Endothelial cell of umbilical vein (primary cell): Measurements from ENCODE around the gene TM9SF2. TPM values are rescaled to one million over a fixed set of nuclear protein-coding genes. Genes with fewer than 3 reads are reported as not detected.

Experiments used
- BruUV-seq: library from RNA; stranded (reverse); fragments of 400-500 nt; replicated peaks from 2 replicates; lab custom pipeline; 2021; lab: Mats Ljungman, UMichigan
- CTCF ChIA-PET: fragments of 300-600, 350-600 bp; sonication (Branson Sonifier 250); formaldehyde crosslinking; loops from one replicate; lab custom pipeline; 2021; ENCODE audit warnings: antibody characterized with exemption, inconsistent platforms; lab: Charles Lee
- POLR2A ChIA-PET: fragments of 300-600, 350-600 bp; sonication (Branson Sonifier 250); formaldehyde crosslinking; loops from one replicate; lab custom pipeline; 2021; ENCODE audit warnings: antibody characterized with exemption, inconsistent platforms; lab: Charles Lee
- DNase-seq: peaks from one replicate; pipeline ENCODE4 v3.0.0-alpha.2; 2011; ENCODE audit warnings: low read depth, low spot score
- FAIRE-seq: peaks from 2 replicates; lab custom pipeline; 2011; peaks lifted over from hg19 to GRCh38; lab: Jason Lieb, UNC
- H2AFZ ChIP-seq: 2 replicates; pipeline ENCODE4 v1.6.0; 2012; ENCODE audit warnings: low read depth, low read length, control low read depth, inconsistent platforms
- H3K27ac ChIP-seq: 2 replicates; pipeline ENCODE4 v1.5.1; 2011; ENCODE audit warnings: low read depth, mild to moderate bottlenecking, control low read depth, low read length, moderate library complexity; ENCODE audit not compliant: insufficient read depth
- H3K27me3 ChIP-seq, 2 experiments: 2 replicates each; pipeline versions ENCODE4 v1.6.0 to v1.6.1; 2011; ENCODE audit warnings: low read length in 2 of 2, mixed read lengths in 1 of 2; ENCODE audit not compliant: control insufficient read depth in 2 of 2, insufficient read depth in 2 of 2
- H3K36me3 ChIP-seq, 2 experiments: 2 replicates in 1 of 2; 3 replicates in 1 of 2; pipeline ENCODE4 v1.5.1; 2011; ENCODE audit warnings: low read length in 2 of 2, mild to moderate bottlenecking in 1 of 2, moderate library complexity in 1 of 2; ENCODE audit not compliant: control insufficient read depth in 2 of 2, insufficient read depth in 2 of 2; ENCODE audit errors: extremely low read depth in 1 of 2
- H3K4me1 ChIP-seq: 3 replicates; pipeline ENCODE4 v1.5.1; 2011; ENCODE audit warnings: mild to moderate bottlenecking, low read length; ENCODE audit not compliant: control insufficient read depth, insufficient read depth; ENCODE audit errors: extremely low read depth
- H3K4me2 ChIP-seq: 2 replicates; pipeline ENCODE4 v1.6.1; 2011; ENCODE audit warnings: low read length, control low read depth, mixed read lengths; ENCODE audit not compliant: insufficient read depth
- H3K4me3 ChIP-seq, 3 experiments: fragments of 200-600 bp in 1 of 3; sonication (generic), shearing (Covaris generic) in 1 of 3; replicated peaks in 1 of 3; 2 replicates each; pipeline ENCODE4 v1.5.1; 2011 to 2016; ENCODE audit warnings: control low read depth in 3 of 3, low read length in 3 of 3, mild to moderate bottlenecking in 2 of 3, inconsistent platforms in 1 of 3, low read depth in 1 of 3, moderate library complexity in 1 of 3; ENCODE audit not compliant: insufficient read depth in 1 of 3
- H3K79me2 ChIP-seq: 2 replicates; pipeline ENCODE4 v1.6.0; 2012; ENCODE audit warnings: low read length, inconsistent platforms; ENCODE audit not compliant: control insufficient read depth, insufficient read depth
- H3K9ac ChIP-seq: replicated peaks from 2 replicates; pipeline ENCODE3; 2011; ENCODE audit warnings: low read length, control low read depth; ENCODE audit not compliant: insufficient read depth; ENCODE audit errors: extremely low read depth
- H3K9me1 ChIP-seq: replicated peaks from 3 replicates; pipeline ENCODE4 v1.6.0; 2011; ENCODE audit warnings: mild to moderate bottlenecking, low read length; ENCODE audit not compliant: control insufficient read depth, insufficient read depth; ENCODE audit errors: extremely low read depth
- H3K9me3 ChIP-seq: replicated peaks from 2 replicates; pipeline ENCODE4 v1.5.1; 2012; ENCODE audit warnings: low read length, inconsistent platforms; ENCODE audit not compliant: control insufficient read depth, insufficient read depth
- H4K20me1 ChIP-seq: replicated peaks from 2 replicates; pipeline ENCODE3; 2011; ENCODE audit warnings: mild to moderate bottlenecking, low read length; ENCODE audit not compliant: control insufficient read depth, insufficient read depth; ENCODE audit errors: extremely low read depth
- EZH2 ChIP-seq: IDR thresholded peaks from 2 replicates; pipeline ENCODE4 v1.6.1; 2012; ENCODE audit warnings: borderline replicate concordance, low read depth, mild to moderate bottlenecking, moderate library complexity, low read length, inconsistent platforms; ENCODE audit not compliant: severe bottlenecking
- dilution Hi-C: fragments of 300-500 bp; cut with MboI; formaldehyde crosslinking; loops from one replicate; pipeline ENCODE4 v1.15.0; 2019; ENCODE audit warnings: low sequenced_read_pairs; ENCODE audit not compliant: extremely low pct_ligation_motif_present
- intact Hi-C: fragments of 100-400 bp; cut with micrococcal nuclease; formaldehyde crosslinking; loops from one replicate; pipeline ENCODE4 v1.10.0; 2022
- polyA plus RNA-seq, 4 experiments: library from polyadenylated mRNA; depleted of rRNA in 3 of 4; stranded (reverse) in 3 of 4; unstranded in 1 of 4; fragments of >200 nt; gene quantifications; 2 replicates each; pipeline versions ENCODE4 v1.2.1 to v1.2.3, GENCODE V29; 2011 to 2012; ENCODE audit warnings: missing spikeins in 1 of 4
- total RNA-seq: library from RNA; stranded (reverse); gene quantifications from 2 replicates; pipeline ENCODE4 v1.2.3, GENCODE V29; 2021
- TF ChIP-seq, protein P1 (sequence below), 2 donors: IDR thresholded peaks; 1 replicate in 1 of 2; 2 replicates in 1 of 2; pipeline ENCODE4 v1.5.1; 2011; ENCODE audit warnings: low read length in 2 of 2, mild to moderate bottlenecking in 2 of 2, moderate library complexity in 2 of 2, control low read depth in 1 of 2, inconsistent platforms in 1 of 2, low read depth in 1 of 2; ENCODE audit not compliant: insufficient read depth in 1 of 2; ENCODE audit errors: extremely low read depth in 1 of 2

The TM9SF2 gene
- total and polyA plus RNA-seq, 2 donors (not counting 3 experiments of a cell fraction or from before 2014, with no cell fraction given), result 76.0 to 90.0 TPM

GRCh38 chr13:99605420-99606323, 104.4 kb downstream of the TM9SF2 start:
- peak overlapping the region; percentile 99 for H2AFZ ChIP-seq
- no TSS peak for BruUV-seq
- intact Hi-C loops (loop anchor here (1.0 kb wide), 2 partner anchors 15 to 99 kb away; no protein-coding TSS in a partner anchor), dilution Hi-C loops (no loop called here)
- peaks cover 9% of the 10 kb centered on the region for H3K4me1 ChIP-seq
- no peaks in the 10 kb centered on the region for H4K20me1 ChIP-seq
- peak overlapping the region; percentile 19 to 92 (median 61) for H3K4me3 ChIP-seq
- no peak overlapping the region for H3K9ac ChIP-seq
- no peaks in the 10 kb centered on the region for H3K79me2 ChIP-seq
- peak overlapping the region; percentile 96 for H3K4me2 ChIP-seq
- peaks cover 0 to 4% of the 10 kb centered on the region in 2 experiments for H3K27me3 ChIP-seq
- H3K9me1 ChIP-seq, result no peaks in the 10 kb centered on the region
- H3K27ac ChIP-seq, result no peak overlapping the region
- DNase-seq, result peak; percentile 72
- no peak for FAIRE-seq
- H3K9me3 ChIP-seq, result no peaks in the 10 kb centered on the region
- ChIA-PET CTCF (interaction anchor here (0.6 to 1.9 kb wide), 11 partner anchors 12 to 1522 kb away, joined by 3 to 14 read pairs (median 3); no protein-coding TSS in a partner anchor), POLR2A (no interaction called here)
- no peaks in the 10 kb centered on the region for H3K36me3 ChIP-seq
- TF ChIP-seq, protein P1, sequence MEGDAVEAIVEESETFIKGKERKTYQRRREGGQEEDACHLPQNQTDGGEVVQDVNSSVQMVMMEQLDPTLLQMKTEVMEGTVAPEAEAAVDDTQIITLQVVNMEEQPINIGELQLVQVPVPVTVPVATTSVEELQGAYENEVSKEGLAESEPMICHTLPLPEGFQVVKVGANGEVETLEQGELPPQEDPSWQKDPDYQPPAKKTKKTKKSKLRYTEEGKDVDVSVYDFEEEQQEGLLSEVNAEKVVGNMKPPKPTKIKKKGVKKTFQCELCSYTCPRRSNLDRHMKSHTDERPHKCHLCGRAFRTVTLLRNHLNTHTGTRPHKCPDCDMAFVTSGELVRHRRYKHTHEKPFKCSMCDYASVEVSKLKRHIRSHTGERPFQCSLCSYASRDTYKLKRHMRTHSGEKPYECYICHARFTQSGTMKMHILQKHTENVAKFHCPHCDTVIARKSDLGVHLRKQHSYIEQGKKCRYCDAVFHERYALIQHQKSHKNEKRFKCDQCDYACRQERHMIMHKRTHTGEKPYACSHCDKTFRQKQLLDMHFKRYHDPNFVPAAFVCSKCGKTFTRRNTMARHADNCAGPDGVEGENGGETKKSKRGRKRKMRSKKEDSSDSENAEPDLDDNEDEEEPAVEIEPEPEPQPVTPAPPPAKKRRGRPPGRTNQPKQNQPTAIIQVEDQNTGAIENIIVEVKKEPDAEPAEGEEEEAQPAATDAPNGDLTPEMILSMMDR (IDR thresholded peaks at IDR 0.05; ENCODE audit: extremely low read depth in 1 of 2, insufficient read depth in 1 of 2, low read depth in 1 of 2, low read length in 2 of 2), result peak in 1 of 2 donors; percentile 37
- no peak for TF ChIP-seq EZH2
